ENCODE data around the gene RNF152. TPM values are rescaled to one million over a fixed set of nuclear protein-coding genes. Genes with fewer than 3 reads are reported as not detected.

RNF152 gene
- total RNA-seq, 4 donors from 2014 or later: 4.6 to 14.3 (median 7.7) TPM

DNA sequence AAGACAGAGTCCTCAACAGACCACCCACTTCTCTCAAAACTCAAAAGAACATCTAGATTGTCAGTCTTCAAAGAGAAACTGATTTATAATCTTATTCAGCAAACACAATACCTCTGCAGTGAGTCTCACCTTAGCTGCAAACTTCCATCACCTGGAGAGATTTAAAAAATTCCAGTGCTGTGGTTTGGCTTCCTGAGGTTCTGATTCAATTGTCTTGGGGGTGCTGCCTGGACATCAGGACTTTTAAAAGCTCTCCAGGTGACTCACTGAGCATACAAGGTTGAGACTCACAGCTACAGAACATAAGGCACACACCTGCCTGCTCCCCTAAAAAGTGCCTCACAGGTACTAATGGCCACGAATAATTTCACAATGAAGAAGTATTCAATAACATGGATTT, 40.3 kb downstream of the RNF152 start:
- no peaks in the 10 kb centered on the region for H3K27me3 ChIP-seq
- intact Hi-C loops (cut with DNase I): no loop called here
- 77% methylated on average over 1 of the region's 1 CpG for WGBS
- H3K36me3 ChIP-seq: no peaks in the 10 kb centered on the region
- no peak overlapping the region for H3K27ac ChIP-seq (replicated peaks in 1 of 4)
- H3K9me3 ChIP-seq: no peaks in the 10 kb centered on the region
- TF ChIP-seq POLR2AphosphoS5 (IDR thresholded peaks at IDR 0.05): no peak
- TF ChIP-seq POLR2A (IDR thresholded peaks at IDR 0.05; ENCODE audit: low read depth): no peak
- peaks cover 0 to 11% (median 6%) of the 10 kb centered on the region in 4 donors for H3K4me1 ChIP-seq
- H3K4me3 ChIP-seq: no peak overlapping the region
- DNase-seq (ENCODE audit: extremely low spot score): no peak

DNA sequence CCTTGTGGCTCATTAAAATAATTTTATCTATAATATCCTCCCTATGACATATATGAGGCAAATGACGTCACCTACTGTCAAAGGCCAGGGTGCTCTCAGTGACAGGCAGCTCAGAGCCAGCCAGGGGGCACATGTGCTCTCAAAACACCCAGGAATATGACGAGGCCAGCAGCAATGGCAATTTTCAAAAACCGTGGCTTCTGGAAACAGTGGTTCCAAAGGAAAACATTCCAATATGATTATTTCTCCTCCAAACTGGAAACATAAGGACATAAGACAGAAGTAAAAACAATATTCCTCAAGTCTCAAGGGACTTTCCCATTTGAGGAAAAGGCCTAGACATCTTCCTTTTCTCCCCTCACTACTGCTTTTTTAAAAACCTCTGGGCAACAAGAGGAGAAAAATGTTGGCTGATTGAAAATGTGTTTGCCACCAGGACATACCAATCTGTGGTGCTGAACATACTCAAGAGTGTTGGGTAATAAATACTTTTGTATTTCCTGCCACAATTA, 40.8 kb downstream of the RNF152 start:
- intact Hi-C loops (cut with DNase I): no loop called here
- Histone ChIP-seq H3K4me1 (peaks cover 0 to 11% (median 6%) of the 10 kb centered on the region in 4 donors), H3K27ac (replicated peaks in 1 of 4) (no peak overlapping the region), H3K4me3 (no peak overlapping the region), H3K9me3 (no peaks in the 10 kb centered on the region), H3K27me3 (no peaks in the 10 kb centered on the region), H3K36me3 (no peaks in the 10 kb centered on the region)
- 70% methylated on average over 3 of the region's 3 CpGs for WGBS
- TF ChIP-seq POLR2AphosphoS5 (IDR thresholded peaks at IDR 0.05): no peak
- TF ChIP-seq, protein P1, sequence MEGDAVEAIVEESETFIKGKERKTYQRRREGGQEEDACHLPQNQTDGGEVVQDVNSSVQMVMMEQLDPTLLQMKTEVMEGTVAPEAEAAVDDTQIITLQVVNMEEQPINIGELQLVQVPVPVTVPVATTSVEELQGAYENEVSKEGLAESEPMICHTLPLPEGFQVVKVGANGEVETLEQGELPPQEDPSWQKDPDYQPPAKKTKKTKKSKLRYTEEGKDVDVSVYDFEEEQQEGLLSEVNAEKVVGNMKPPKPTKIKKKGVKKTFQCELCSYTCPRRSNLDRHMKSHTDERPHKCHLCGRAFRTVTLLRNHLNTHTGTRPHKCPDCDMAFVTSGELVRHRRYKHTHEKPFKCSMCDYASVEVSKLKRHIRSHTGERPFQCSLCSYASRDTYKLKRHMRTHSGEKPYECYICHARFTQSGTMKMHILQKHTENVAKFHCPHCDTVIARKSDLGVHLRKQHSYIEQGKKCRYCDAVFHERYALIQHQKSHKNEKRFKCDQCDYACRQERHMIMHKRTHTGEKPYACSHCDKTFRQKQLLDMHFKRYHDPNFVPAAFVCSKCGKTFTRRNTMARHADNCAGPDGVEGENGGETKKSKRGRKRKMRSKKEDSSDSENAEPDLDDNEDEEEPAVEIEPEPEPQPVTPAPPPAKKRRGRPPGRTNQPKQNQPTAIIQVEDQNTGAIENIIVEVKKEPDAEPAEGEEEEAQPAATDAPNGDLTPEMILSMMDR (IDR thresholded peaks at IDR 0.05): no peak
- no peak for TF ChIP-seq EP300 (IDR thresholded peaks at IDR 0.05)
- no peak for TF ChIP-seq POLR2A (IDR thresholded peaks at IDR 0.05; ENCODE audit: low read depth)
- DNase-seq (ENCODE audit: extremely low spot score): no peak

DNA sequence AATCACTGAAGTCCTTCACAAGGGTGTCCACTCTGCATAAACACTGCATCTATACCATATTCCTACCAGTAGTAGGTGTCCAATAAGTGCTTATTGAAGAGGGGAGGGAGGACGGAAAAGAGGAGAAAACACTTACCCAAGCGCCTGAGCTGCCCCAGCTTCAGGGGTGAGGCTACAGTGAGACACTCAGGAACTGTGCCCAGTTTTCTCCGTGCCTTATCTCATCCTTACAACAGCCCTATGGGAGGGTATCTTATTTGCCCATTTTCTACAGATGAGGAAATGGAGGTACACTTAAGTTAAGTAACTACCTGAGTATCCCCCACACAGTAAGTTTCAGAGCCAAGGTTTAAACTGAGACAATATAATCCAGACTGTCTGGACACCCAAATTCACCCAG, 41.5 kb downstream of the RNF152 start:
- TF ChIP-seq POLR2A (IDR thresholded peaks at IDR 0.05; ENCODE audit: low read depth) (no peak), POLR2AphosphoS5 (IDR thresholded peaks at IDR 0.05) (no peak), EP300 (IDR thresholded peaks at IDR 0.05) (no peak)
- TF ChIP-seq, protein P1 (IDR thresholded peaks at IDR 0.05): no peak
- Histone ChIP-seq H3K4me1 (peaks cover 0 to 11% (median 6%) of the 10 kb centered on the region in 4 donors), H3K27me3 (no peaks in the 10 kb centered on the region), H3K36me3 (no peaks in the 10 kb centered on the region), H3K27ac (replicated peaks in 1 of 4) (no peak overlapping the region), H3K4me3 (no peak overlapping the region), H3K9me3 (no peaks in the 10 kb centered on the region)
- 82% methylated on average over 3 of the region's 3 CpGs for WGBS
- intact Hi-C loops (cut with DNase I): no loop called here
- DNase-seq (ENCODE audit: extremely low spot score): no peak

DNA sequence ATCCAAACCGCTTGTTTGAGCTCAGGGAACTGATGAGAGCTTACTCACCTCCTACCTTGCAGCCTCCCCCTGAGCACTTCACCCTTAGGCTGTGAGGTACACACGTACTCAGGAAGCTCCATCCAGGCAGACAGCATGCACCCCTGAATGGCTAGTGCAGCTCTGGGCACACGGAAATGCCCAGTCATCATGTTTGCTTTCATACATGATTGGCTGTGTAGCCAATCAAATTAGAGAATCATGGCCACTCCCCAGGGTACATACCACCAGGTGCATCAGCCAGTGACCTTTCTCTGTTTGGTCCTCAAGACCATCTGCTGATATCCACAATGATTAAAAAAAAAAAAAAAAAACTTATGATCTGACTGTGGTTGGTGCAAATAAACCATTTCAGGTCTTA, 42.1 kb downstream of the RNF152 start:
- WGBS: 89% methylated on average over 3 of the region's 3 CpGs

DNA sequence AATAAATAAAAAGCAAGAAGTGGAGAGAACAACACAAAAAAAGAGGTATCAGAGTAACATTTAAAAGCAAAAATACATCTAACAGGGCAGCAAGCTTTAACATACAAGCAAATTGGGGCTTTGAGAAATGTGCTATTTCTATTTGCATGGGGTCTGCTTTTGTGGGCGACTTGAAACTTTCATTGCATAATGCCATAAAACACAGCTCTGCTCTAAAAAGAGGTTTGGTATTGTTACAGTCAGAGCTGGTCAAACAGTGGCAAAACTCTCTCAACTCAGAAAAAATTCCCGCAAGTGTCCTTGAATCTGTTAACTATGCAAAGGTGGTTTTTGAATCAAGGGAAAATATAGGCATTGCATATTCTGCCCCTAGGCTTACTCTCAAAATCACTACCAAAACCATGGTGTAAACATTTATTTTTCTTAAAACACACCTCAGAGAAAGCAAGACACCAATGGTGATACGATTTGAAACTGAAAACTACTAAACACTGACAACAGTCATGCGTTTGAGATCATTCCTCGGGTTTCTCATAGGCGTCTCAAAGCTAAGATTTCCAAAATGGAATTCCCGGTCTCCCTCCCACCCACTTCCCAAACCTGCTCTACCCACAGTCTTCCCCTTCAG, 45.5 kb downstream of the RNF152 start:
- no peak overlapping the region for H3K4me3 ChIP-seq
- no peaks in the 10 kb centered on the region for H3K9me3 ChIP-seq
- TF ChIP-seq EP300 (IDR thresholded peaks at IDR 0.05) (no peak), POLR2AphosphoS5 (IDR thresholded peaks at IDR 0.05) (no peak), POLR2A (IDR thresholded peaks at IDR 0.05; ENCODE audit: low read depth) (no peak)
- TF ChIP-seq, protein P1 (IDR thresholded peaks at IDR 0.05): no peak
- intact Hi-C loops (cut with DNase I): no loop called here
- H3K4me1 ChIP-seq: no peaks in the 10 kb centered on the region
- H3K36me3 ChIP-seq: no peaks in the 10 kb centered on the region
- DNase-seq (ENCODE audit: extremely low spot score): no peak
- no peak overlapping the region for H3K27ac ChIP-seq (replicated peaks in 1 of 4)
- H3K27me3 ChIP-seq: no peaks in the 10 kb centered on the region
- 82% methylated on average over 7 of the region's 7 CpGs for WGBS

More for the DNA sequence above, 42.1 kb downstream of the RNF152 start:
- Histone ChIP-seq H3K4me1 (peaks cover 0 to 11% (median 6%) of the 10 kb centered on the region in 4 donors), H3K36me3 (no peaks in the 10 kb centered on the region), H3K27ac (replicated peaks in 1 of 4) (no peak overlapping the region), H3K4me3 (no peak overlapping the region), H3K9me3 (no peaks in the 10 kb centered on the region), H3K27me3 (no peaks in the 10 kb centered on the region)
- intact Hi-C loops (cut with DNase I): no loop called here
- TF ChIP-seq POLR2A (IDR thresholded peaks at IDR 0.05; ENCODE audit: low read depth) (no peak), EP300 (IDR thresholded peaks at IDR 0.05) (no peak), POLR2AphosphoS5 (IDR thresholded peaks at IDR 0.05) (no peak)
- TF ChIP-seq, protein P1 (IDR thresholded peaks at IDR 0.05): no peak
- no peak for DNase-seq (ENCODE audit: extremely low spot score)
